ENCODE data around the gene ADAMTS4. TPM values are rescaled to one million over a fixed set of nuclear protein-coding genes. Genes with fewer than 3 reads are reported as not detected.

The ADAMTS4 gene
- total RNA-seq, 4 donors from 2014 or later, result 0.20 to 15.3 (median 4.2) TPM

DNA sequence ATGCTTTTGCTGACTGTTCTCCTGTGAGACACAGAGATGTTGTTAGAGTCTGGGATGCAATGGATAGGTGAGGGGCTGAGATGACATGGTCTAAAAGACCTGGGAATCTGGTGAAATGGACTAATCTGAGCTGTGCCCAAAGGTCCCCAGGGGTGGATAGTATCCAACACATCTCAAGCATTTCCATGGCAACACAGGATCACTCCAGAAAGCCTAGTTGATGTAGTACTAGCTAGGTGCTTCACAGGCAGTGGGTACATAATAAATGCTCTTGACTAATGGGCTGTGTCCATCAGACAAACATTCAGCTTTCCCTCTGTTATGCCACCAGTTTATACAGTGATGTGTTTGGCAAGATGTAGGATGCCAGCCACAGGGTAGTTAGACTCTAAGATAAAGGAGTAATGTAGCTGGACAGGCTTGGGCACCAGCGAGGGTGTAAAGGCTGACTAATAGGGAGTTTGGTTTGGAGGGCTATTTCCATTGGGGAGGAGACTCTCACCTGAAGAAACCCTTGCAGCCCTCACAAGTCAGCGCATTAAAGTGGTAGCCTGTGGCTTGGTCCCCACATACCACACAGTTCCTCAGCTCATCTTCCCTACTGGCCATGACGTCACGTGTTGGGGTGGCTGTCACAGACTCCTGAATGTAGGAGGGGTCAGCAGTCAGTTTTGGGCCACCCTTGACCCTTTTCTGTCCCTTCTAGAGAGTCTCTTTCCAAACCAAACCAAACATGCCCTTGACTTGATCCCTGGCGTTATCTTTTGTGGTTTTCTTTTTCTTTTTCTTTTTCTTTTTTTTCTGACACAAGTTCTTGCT lies 37.3 kb upstream of the ADAMTS4 start:
- DNase-seq (ENCODE audit: low spot score in 2 of 2), result no peak
- TF ChIP-seq, protein P1, sequence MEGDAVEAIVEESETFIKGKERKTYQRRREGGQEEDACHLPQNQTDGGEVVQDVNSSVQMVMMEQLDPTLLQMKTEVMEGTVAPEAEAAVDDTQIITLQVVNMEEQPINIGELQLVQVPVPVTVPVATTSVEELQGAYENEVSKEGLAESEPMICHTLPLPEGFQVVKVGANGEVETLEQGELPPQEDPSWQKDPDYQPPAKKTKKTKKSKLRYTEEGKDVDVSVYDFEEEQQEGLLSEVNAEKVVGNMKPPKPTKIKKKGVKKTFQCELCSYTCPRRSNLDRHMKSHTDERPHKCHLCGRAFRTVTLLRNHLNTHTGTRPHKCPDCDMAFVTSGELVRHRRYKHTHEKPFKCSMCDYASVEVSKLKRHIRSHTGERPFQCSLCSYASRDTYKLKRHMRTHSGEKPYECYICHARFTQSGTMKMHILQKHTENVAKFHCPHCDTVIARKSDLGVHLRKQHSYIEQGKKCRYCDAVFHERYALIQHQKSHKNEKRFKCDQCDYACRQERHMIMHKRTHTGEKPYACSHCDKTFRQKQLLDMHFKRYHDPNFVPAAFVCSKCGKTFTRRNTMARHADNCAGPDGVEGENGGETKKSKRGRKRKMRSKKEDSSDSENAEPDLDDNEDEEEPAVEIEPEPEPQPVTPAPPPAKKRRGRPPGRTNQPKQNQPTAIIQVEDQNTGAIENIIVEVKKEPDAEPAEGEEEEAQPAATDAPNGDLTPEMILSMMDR (IDR thresholded peaks at IDR 0.05), result no peak
- TF ChIP-seq POLR2A (IDR thresholded peaks at IDR 0.05), result no peak
- WGBS, 2 donors, result 73 to 79% methylated on average over 5 of the region's 5 CpGs
- intact Hi-C loops (cut with DNase I; ENCODE audit: low total_unique reads), result no loop called here
- no peak overlapping the region for H3K4me3 ChIP-seq (ENCODE audit: low read depth, poor library complexity, severe bottlenecking)

DNA sequence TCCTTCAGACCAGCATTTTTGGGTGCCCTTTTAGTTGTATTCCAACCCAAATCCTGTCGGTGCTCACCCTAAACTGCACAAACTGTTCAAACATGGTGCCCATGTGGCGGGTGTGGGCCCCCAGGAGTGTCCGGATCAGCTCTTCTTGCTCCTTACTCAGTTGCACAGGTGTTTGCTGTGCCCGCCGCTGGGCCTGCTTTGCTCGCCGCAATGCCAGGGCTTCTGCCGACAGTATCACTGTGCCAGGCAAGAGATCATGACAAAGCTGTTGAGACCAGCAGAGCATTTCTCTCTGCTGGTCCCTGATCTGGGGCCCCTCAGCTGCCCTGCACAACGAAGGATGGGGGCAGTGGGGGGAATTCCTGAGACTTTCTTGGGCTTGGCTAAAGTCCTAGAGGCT lies 34.2 kb upstream of the ADAMTS4 start:
- 81 to 89% methylated on average over 9 of the region's 9 CpGs for WGBS, 2 donors
- intact Hi-C loops (cut with DNase I; ENCODE audit: low total_unique reads), result no loop called here
- TF ChIP-seq, protein P1 (IDR thresholded peaks at IDR 0.05), result no peak
- no peak for TF ChIP-seq POLR2A (IDR thresholded peaks at IDR 0.05)
- H3K4me3 ChIP-seq (ENCODE audit: low read depth, poor library complexity, severe bottlenecking), result no peak overlapping the region
- no peak for DNase-seq (ENCODE audit: low spot score in 2 of 2)

DNA sequence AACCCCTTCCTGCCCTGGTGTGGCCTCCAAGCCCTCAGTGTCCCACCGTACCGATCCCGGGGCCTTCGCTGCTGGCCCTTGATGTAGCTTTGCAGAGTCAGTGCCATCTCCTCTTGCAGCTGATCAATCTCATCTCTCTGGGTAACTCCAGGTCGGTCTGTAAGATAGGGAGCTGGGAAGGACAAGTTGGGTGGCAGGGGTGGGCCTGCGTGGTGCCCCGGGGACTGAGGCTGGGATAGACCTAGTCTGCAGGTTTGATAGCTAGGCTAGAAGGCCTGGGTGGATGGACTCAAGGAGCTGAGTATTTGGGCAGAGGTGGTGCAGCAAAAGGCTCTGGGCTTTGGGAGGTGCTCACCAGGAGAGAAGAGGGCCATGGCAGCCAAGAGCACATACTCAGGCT lies 31.9 kb upstream of the ADAMTS4 start:
- no peak for DNase-seq (ENCODE audit: low spot score in 2 of 2)
- no peak for TF ChIP-seq POLR2A (IDR thresholded peaks at IDR 0.05)
- H3K4me3 ChIP-seq (ENCODE audit: low read depth, poor library complexity, severe bottlenecking), result no peak overlapping the region
- intact Hi-C loops (cut with DNase I; ENCODE audit: low total_unique reads), result no loop called here
- 94 to 97% methylated on average over 7 of the region's 7 CpGs for WGBS, 2 donors

DNA sequence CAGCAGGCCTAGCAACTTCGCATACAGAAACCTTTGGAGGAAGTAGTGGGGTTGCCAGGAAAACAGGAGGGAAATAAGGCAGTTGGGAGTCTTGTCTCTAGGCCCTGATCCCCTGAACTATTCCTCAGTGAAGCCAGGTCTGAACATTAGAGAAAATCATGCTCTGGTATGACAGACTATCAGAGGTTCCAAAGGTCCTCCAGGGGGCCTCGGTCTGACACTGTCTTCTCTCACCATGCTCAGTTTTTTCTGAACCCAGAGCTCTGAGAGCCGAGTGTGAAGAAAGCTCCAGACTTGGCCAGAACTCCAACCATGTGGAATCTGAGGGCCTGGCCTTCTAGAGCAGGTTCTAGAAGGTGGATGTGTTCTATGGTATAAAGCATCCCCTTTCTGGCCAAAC lies 31.0 kb upstream of the ADAMTS4 start:
- intact Hi-C loops (cut with DNase I; ENCODE audit: low total_unique reads), result loop anchor here (5.0 to 10.0 kb wide), 2 partner anchors 62 to 155 kb away; no protein-coding TSS in a partner anchor
- WGBS, 2 donors, result 60 to 70% methylated on average over 3 of the region's 3 CpGs
- H3K4me3 ChIP-seq (ENCODE audit: low read depth, poor library complexity, severe bottlenecking), result no peak overlapping the region
- no peak for TF ChIP-seq POLR2A (IDR thresholded peaks at IDR 0.05)
- TF ChIP-seq, protein P1 (IDR thresholded peaks at IDR 0.05), result no peak
- no peak for DNase-seq (ENCODE audit: low spot score in 2 of 2)

- H3K4me3 ChIP-seq (ENCODE audit: low read depth, poor library complexity, severe bottlenecking), result no peak overlapping the region
- no peak for TF ChIP-seq POLR2A (IDR thresholded peaks at IDR 0.05)
- TF ChIP-seq, protein P1 (IDR thresholded peaks at IDR 0.05), result no peak
- 89 to 96% methylated on average over 7 of the region's 7 CpGs for WGBS, 2 donors
- no peak for DNase-seq (ENCODE audit: low spot score in 2 of 2)
- intact Hi-C loops (cut with DNase I; ENCODE audit: low total_unique reads), result loop anchor here (5.0 to 10.0 kb wide), 2 partner anchors 64 to 157 kb away; no protein-coding TSS in a partner anchor
Measured at GRCh38 chr1:161228032-161228431, 29.2 kb upstream of the ADAMTS4 start.

GRCh38 chr1:161227196-161227871 lies 28.5 kb upstream of the ADAMTS4 start:
- peak; percentile 73 to 96 for DNase-seq (ENCODE audit: low spot score in 2 of 2)
- TF ChIP-seq, protein P1 (IDR thresholded peaks at IDR 0.05), result peak in 1 of 3 donors; percentile 83
- no peak for TF ChIP-seq POLR2A (IDR thresholded peaks at IDR 0.05)
- 34 to 39% methylated on average over 11 of the region's 11 CpGs for WGBS, 2 donors
- intact Hi-C loops (cut with DNase I; ENCODE audit: low total_unique reads), result loop anchor here (5.0 to 10.0 kb wide), 2 partner anchors 65 to 157 kb away; no protein-coding TSS in a partner anchor
- H3K4me3 ChIP-seq (ENCODE audit: low read depth, poor library complexity, severe bottlenecking), result no peak overlapping the region

Measured in lower leg skin (tissue), 4 donors.